GM12878 (cell line): ENCODE measurements around the gene LRTM2. TPM values are rescaled to one million over a fixed set of nuclear protein-coding genes. Genes with fewer than 3 reads are reported as not detected.
A peak's percentile ranks its signal among the peaks of the same experiment; 100 is the strongest.

Source experiments
- ATAC-seq: fragments of 200-7000 bp; cut with Tn5 transposase; 3 replicates; pipeline ENCODE4 v1.9.1; 2020; ENCODE audit warnings: mild to moderate bottlenecking, moderate library complexity
- BruUV-seq: library from RNA; stranded (reverse); fragments of 400-500 nt; replicated peaks from 2 replicates; lab custom pipeline; 2021; lab: Mats Ljungman, UMichigan
- CTCF ChIA-PET: fragments of 300-600 bp; sonication (Branson Sonifier 250); formaldehyde crosslinking; extraction: SDS; loops from one replicate; lab custom pipeline; 2021; ENCODE audit warnings: inconsistent platforms; lab: Yijun Ruan, JAX
- POLR2A ChIA-PET: fragments of 350-600 bp; formaldehyde crosslinking; extraction: SDS; loops from one replicate; lab custom pipeline; 2021; ENCODE audit warnings: inconsistent platforms; lab: Charles Lee
- RAD21 ChIA-PET: fragments of 300-600 bp; sonication (Branson Sonifier 250); formaldehyde crosslinking; loops from one replicate; lab custom pipeline; 2023; ENCODE audit warnings: antibody characterized with exemption; ENCODE audit not compliant: unreplicated experiment; lab: Charles Lee
- SMC1A ChIA-PET: fragments of 300-600 bp; sonication (Branson Sonifier 250); formaldehyde crosslinking; loops from one replicate; lab custom pipeline; 2023; ENCODE audit not compliant: unreplicated experiment, uncharacterized antibody; lab: Charles Lee
- DNase-seq: peaks from one replicate; pipeline ENCODE4 v3.0.0-alpha.2; 2011; ENCODE audit warnings: low read depth, low spot score
- FAIRE-seq: peaks from 3 replicates; lab custom pipeline; 2011; peaks lifted over from hg19 to GRCh38; lab: Jason Lieb, UNC
- H2AFZ ChIP-seq: 2 replicates; pipeline ENCODE4 v1.6.0; 2011; ENCODE audit warnings: low read depth, low read length, control low read depth; ENCODE audit not compliant: control insufficient read depth
- H3K27ac ChIP-seq: 2 replicates; pipeline ENCODE4 v1.5.1; 2011; ENCODE audit warnings: control low read depth; ENCODE audit not compliant: control insufficient read depth, insufficient read depth
- H3K27me3 ChIP-seq, 2 experiments: replicated peaks in 1 of 2; 2 replicates each; pipeline versions ENCODE4 v1.6.0 to v1.6.1; 2011; ENCODE audit warnings: low read length in 1 of 2; ENCODE audit not compliant: control insufficient read depth in 2 of 2, insufficient read depth in 2 of 2
- H3K36me3 ChIP-seq, 2 experiments: 2 replicates each; pipeline ENCODE4 v1.5.1; 2011; ENCODE audit warnings: low read length in 1 of 2; ENCODE audit not compliant: control insufficient read depth in 2 of 2, insufficient read depth in 2 of 2
- H3K4me1 ChIP-seq: 2 replicates; pipeline ENCODE4 v1.6.1; 2011; ENCODE audit warnings: mild to moderate bottlenecking, low read length, moderate library complexity, mixed read lengths; ENCODE audit not compliant: control insufficient read depth, insufficient read depth
- H3K4me2 ChIP-seq: 2 replicates; pipeline ENCODE4 v1.6.0; 2011; ENCODE audit warnings: control low read depth; ENCODE audit not compliant: control insufficient read depth, insufficient read depth
- H3K4me3 ChIP-seq: fragments of 200-600 bp; sonication (generic); 2 replicates; pipeline ENCODE4 v1.5.1; 2016
- H3K79me2 ChIP-seq: 2 replicates; pipeline ENCODE4 v1.6.0; 2011; ENCODE audit warnings: low read length; ENCODE audit not compliant: control insufficient read depth, insufficient read depth
- H3K9ac ChIP-seq: 2 replicates; pipeline ENCODE4 v1.8.0; 2011; ENCODE audit warnings: low read length, control low read depth, mixed read lengths; ENCODE audit not compliant: control insufficient read depth, insufficient read depth
- H3K9me3 ChIP-seq: replicated peaks from 3 replicates; pipeline ENCODE4 v1.5.1; 2011; ENCODE audit warnings: mild to moderate bottlenecking, low read length; ENCODE audit not compliant: control insufficient read depth, insufficient read depth
- H4K20me1 ChIP-seq: 2 replicates; pipeline ENCODE4 v1.6.0; 2011; ENCODE audit not compliant: control insufficient read depth, insufficient read depth
- CHD1 ChIP-seq: IDR thresholded peaks from 2 replicates; pipeline ENCODE4 v1.6.1; 2012; ENCODE audit warnings: low read depth, low read length, improper control_type of control experiment
- CHD4 ChIP-seq: fragments of 200-600 bp; sonication (generic); IDR thresholded peaks from 2 replicates; pipeline ENCODE4 v1.6.1; 2016; ENCODE audit warnings: mild to moderate bottlenecking
- ETV6 ChIP-seq, 2 experiments: fragments of 450-650 bp in 1 of 2; IDR thresholded peaks in 1 of 2; conservative IDR thresholded peaks in 1 of 2; 2 replicates each; pipeline ENCODE4 v1.6.1; 2014; ENCODE audit warnings: antibody characterized with exemption in 1 of 2, borderline replicate concordance in 1 of 2, low read depth in 1 of 2, mild to moderate bottlenecking in 1 of 2, moderate library complexity in 1 of 2
- FOS ChIP-seq: IDR thresholded peaks from 3 replicates; pipeline ENCODE4 v1.6.1; 2011; ENCODE audit warnings: borderline replicate concordance; ENCODE audit not compliant: insufficient read length; ENCODE audit errors: extremely low read depth
- FOXM1 ChIP-seq: IDR thresholded peaks from 2 replicates; pipeline ENCODE4 v1.6.1; 2012; ENCODE audit warnings: low read depth, mild to moderate bottlenecking, inconsistent platforms, low read length, moderate library complexity
- IKZF1 ChIP-seq: fragments of 450-650 bp; conservative IDR thresholded peaks from 2 replicates; pipeline ENCODE4 v1.6.1; 2017; ENCODE audit warnings: antibody characterized with exemption, mild to moderate bottlenecking
- KLF5 ChIP-seq: fragments of 450-650 bp; IDR thresholded peaks from 2 replicates; pipeline ENCODE4 v1.6.1; 2014; ENCODE audit warnings: mild to moderate bottlenecking; ENCODE audit not compliant: partially characterized antibody
- LARP7 ChIP-seq: fragments of 450-650 bp; IDR thresholded peaks from 2 replicates; pipeline ENCODE4 v1.6.1; 2017; ENCODE audit warnings: mild to moderate bottlenecking
- PAX8 ChIP-seq: fragments of 450-650 bp; IDR thresholded peaks from 2 replicates; pipeline ENCODE4 v1.6.1; 2017; ENCODE audit warnings: mild to moderate bottlenecking, moderate library complexity
- POLR2AphosphoS2 ChIP-seq: IDR thresholded peaks from 2 replicates; pipeline ENCODE4 v1.6.1; 2011; ENCODE audit warnings: low read depth, mild to moderate bottlenecking, low read length, improper control_type of control experiment, moderate library complexity
- RAD21 ChIP-seq: IDR thresholded peaks from 2 replicates; pipeline ENCODE4 v1.6.1; 2011; ENCODE audit warnings: mild to moderate bottlenecking, low read depth, low read length, moderate library complexity; ENCODE audit not compliant: insufficient read depth
- RCOR1 ChIP-seq: conservative IDR thresholded peaks from 2 replicates; pipeline ENCODE4 v1.6.1; 2012; ENCODE audit warnings: low read depth, low read length, improper control_type of control experiment
- SUPT20H ChIP-seq: IDR thresholded peaks from 2 replicates; pipeline ENCODE4 v1.6.1; 2011; ENCODE audit warnings: low read depth, mild to moderate bottlenecking, low read length, moderate library complexity, borderline replicate concordance; ENCODE audit not compliant: control insufficient read depth
- YBX1 ChIP-seq: fragments of 450-650 bp; IDR thresholded peaks from 2 replicates; pipeline ENCODE4 v1.6.1; 2016; ENCODE audit warnings: antibody characterized with exemption
- ZNF384 ChIP-seq: IDR thresholded peaks from 2 replicates; pipeline ENCODE4 v1.6.1; 2012; ENCODE audit warnings: low read depth, mild to moderate bottlenecking, low read length, improper control_type of control experiment, borderline replicate concordance
- WGBS: methylation state at CpG from one replicate; pipeline ENCODE4 v1.1.6; 2016; ENCODE audit warnings: low lambda C conversion rate; ENCODE audit not compliant: insufficient replicate concordance, insufficient coverage; ENCODE audit errors: missing lambda C conversion rate; 5-methylcytosine and 5-hydroxymethylcytosine counted together
- in situ Hi-C: fragments of 300-500 bp; cut with MboI; formaldehyde crosslinking; loops from 9 replicates; pipeline ENCODE4 v1.14.3; 2018; ENCODE audit warnings: mixed read lengths
- intact Hi-C: fragments of 100-400 bp; cut with micrococcal nuclease; formaldehyde crosslinking; loops from one replicate; pipeline ENCODE4 v1.14.2; 2022; ENCODE audit not compliant: unreplicated experiment
- polyA plus RNA-seq, 11 experiments: library from polyadenylated mRNA; depleted of rRNA in 4 of 11; unstranded in 6 of 11; stranded (reverse) in 5 of 11; fragments of >200 nt; fragmentation: Nextera tagmentation in 4 of 11; fragmentation: Illumina TruSeq in 1 of 11; extraction: Ambion mirVana in 4 of 11; extraction: Trizol in 1 of 11; gene quantifications; 1 replicate in 1 of 11; 2 replicates in 10 of 11; pipeline versions ENCODE4 v1.2.1 to v1.2.3, GENCODE V29; 2011 to 2016; ENCODE audit warnings: inconsistent platforms in 2 of 11, missing spikeins in 2 of 11, low read depth in 1 of 11
- total RNA-seq, 4 experiments: library from RNA; depleted of rRNA in 3 of 4; stranded (reverse); fragments of >200 nt in 3 of 4; fragmentation: Illumina TruSeq in 1 of 4; extraction: Trizol in 1 of 4; gene quantifications; 2 replicates each; pipeline versions ENCODE4 v1.2.1 to v1.2.3, GENCODE V29; 2013 to 2021

LRTM2 gene
- total and polyA plus RNA-seq, 10 of the 15 experiments (the other 5 are each of a cell fraction or from before 2014, with no cell fraction given): 0.05 TPM; not detected in 9

- Histone ChIP-seq H3K4me2 (peak overlapping the region; percentile 26), H3K4me3 (no peak overlapping the region), H3K27me3 (no peaks in the 10 kb centered on the region), H3K27ac (no peak overlapping the region), H2AFZ (no peak overlapping the region; the same call in 1 of the 2 replicates), H3K36me3 (no peaks in the 10 kb centered on the region; a peak in 1 of 4 replicates), H3K79me2 (no peaks in the 10 kb centered on the region; the same call in 1 of the 2 replicates), H3K4me1 (peaks cover 7% of the 10 kb centered on the region), H3K9ac (no peak overlapping the region), H3K9me3 (no peaks in the 10 kb centered on the region), H4K20me1 (no peaks in the 10 kb centered on the region)
- in situ Hi-C loops (no loop called here), intact Hi-C loops (loop anchor here (5.0 to 10.0 kb wide), 2 partner anchors 489 to 787 kb away; no protein-coding TSS in a partner anchor)
- ChIA-PET SMC1A (interaction anchor here (1.0 to 7.6 kb wide), 6 partner anchors 27 to 241 kb away, joined by 3 to 109 read pairs (median 5); no protein-coding TSS in a partner anchor), RAD21 (interaction anchor here (0.7 to 6.5 kb wide), 5 partner anchors 130 to 239 kb away, joined by 3 to 69 read pairs (median 3); no protein-coding TSS in a partner anchor), CTCF (interaction anchor here (0.7 to 9.5 kb wide), 7 partner anchors 28 to 241 kb away, joined by 3 to 434 read pairs (median 4); no protein-coding TSS in a partner anchor), POLR2A (interaction anchor here (1.1 to 1.5 kb wide), 2 partner anchors 145 to 160 kb away, joined by 3 to 6 read pairs; no protein-coding TSS in a partner anchor)
- FAIRE-seq (no peak), DNase-seq (no peak), ATAC-seq (no peak)
- BruUV-seq: no TSS peak
- no peak for TF ChIP-seq CHD1
- 69% methylated on average over 19 of the region's 19 CpGs for WGBS
These were observed 25.1 kb upstream of the LRTM2 start for GRCh38 chr12:1795221-1795784.

DNA sequence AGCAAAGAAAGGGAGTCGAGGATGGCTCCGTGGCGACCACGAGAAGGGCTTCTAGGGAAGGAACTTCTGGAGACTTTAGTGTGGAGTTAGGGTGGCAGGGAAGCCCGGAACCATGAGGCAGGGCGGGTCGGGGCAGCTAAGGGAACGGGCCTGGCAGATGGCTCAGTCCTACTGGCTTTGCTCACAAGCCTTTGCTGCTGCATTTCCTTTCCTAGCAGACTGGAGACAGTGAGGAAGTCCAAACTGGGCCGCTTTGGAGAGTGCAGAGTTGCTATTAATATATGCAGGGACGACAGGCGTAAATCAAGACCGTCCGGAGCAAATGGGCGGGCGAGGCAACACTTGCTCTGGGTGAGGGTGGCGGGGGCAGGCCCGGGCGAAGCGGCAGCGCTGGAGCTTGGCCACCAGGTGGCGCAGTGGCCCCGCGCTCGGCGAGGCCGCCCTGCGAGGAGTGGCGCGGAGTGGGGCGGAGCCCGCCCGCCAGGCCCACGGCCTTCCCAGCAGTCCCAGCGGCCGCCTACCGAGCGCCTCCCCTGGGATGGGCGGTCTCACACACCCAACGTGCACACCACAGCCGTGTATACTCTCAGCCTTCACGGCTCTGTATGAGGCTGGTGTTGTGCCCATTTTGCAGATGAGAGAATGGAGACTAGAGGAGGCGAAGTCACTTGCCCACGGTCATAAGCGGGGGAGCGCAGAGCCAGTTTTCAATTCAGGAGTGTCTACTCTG, 24.4 kb upstream of the LRTM2 start:
- Histone ChIP-seq H3K27ac (peak overlapping the region; percentile 62), H3K4me2 (peak overlapping the region; percentile 100), H2AFZ (peak overlapping the region; percentile 92), H3K4me3 (peak overlapping the region; percentile 62), H3K27me3 (no peaks in the 10 kb centered on the region), H3K79me2 (no peaks in the 10 kb centered on the region; the same call in 1 of the 2 replicates), H4K20me1 (no peaks in the 10 kb centered on the region), H3K4me1 (peaks cover 7% of the 10 kb centered on the region), H3K9me3 (no peaks in the 10 kb centered on the region), H3K9ac (peak overlapping the region; percentile 81), H3K36me3 (no peaks in the 10 kb centered on the region; a peak in 1 of 4 replicates)
- 4% methylated on average over 45 of the region's 45 CpGs for WGBS
- peak; percentile 96 for ATAC-seq
- peak; percentile 73 for DNase-seq
- BruUV-seq: no TSS peak
- ChIA-PET CTCF (interaction anchor here (0.7 to 9.5 kb wide), 7 partner anchors 28 to 241 kb away, joined by 3 to 434 read pairs (median 4); no protein-coding TSS in a partner anchor), POLR2A (interaction anchor here (1.1 to 1.5 kb wide), 2 partner anchors 144 to 160 kb away, joined by 3 to 6 read pairs; no protein-coding TSS in a partner anchor), RAD21 (interaction anchor here (0.7 to 6.5 kb wide), 5 partner anchors 129 to 238 kb away, joined by 3 to 69 read pairs (median 3); no protein-coding TSS in a partner anchor), SMC1A (interaction anchor here (1.3 to 7.6 kb wide), 5 partner anchors 143 to 241 kb away, joined by 3 to 109 read pairs (median 6); no protein-coding TSS in a partner anchor)
- peak; percentile 84 for FAIRE-seq
- intact Hi-C loops: loop anchor here (1.0 to 10.0 kb wide), 5 partner anchors 137 to 786 kb away; no protein-coding TSS in a partner anchor
- in situ Hi-C loops: no loop called here
- TF ChIP-seq RCOR1: no peak; the same call in 1 of the 2 replicates
- no peak for TF ChIP-seq ETV6 (conservative IDR thresholded peaks at IDR 0.05 in 1 of 2, IDR thresholded peaks at IDR 0.05 in 1 of 2; ENCODE audit: borderline replicate concordance in 1 of 2, low read depth in 1 of 2)
- no peak for TF ChIP-seq SUPT20H
- TF ChIP-seq LARP7: peak; percentile 87
- no peak for TF ChIP-seq YBX1
- no peak for TF ChIP-seq CHD4
- TF ChIP-seq IKZF1: peak; percentile 44; the same call in 1 of the 2 replicates
- peak; percentile 66 for TF ChIP-seq KLF5
- peak; percentile 78 for TF ChIP-seq RAD21
- TF ChIP-seq ZNF384: no peak
- no peak for TF ChIP-seq FOXM1
- no peak; the same call in 1 of the 2 replicates for TF ChIP-seq PAX8
- TF ChIP-seq FOS: no peak
- peak; percentile 73; the same call in 1 of the 2 replicates for TF ChIP-seq POLR2AphosphoS2
